PC-9 (cell line): ENCODE results near the gene SSTR3. TPM values are rescaled to one million over a fixed set of nuclear protein-coding genes. Genes with fewer than 3 reads are reported as not detected.

Source experiments
- BruUV-seq: library from RNA; stranded (reverse); fragments of 400-500 nt; replicated peaks from 2 replicates; lab custom pipeline; 2021; lab: Mats Ljungman, UMichigan
- CTCF ChIA-PET: fragments of 300-600 bp; sonication (Branson Sonifier 250); formaldehyde crosslinking; loops from one replicate; lab custom pipeline; 2022; ENCODE audit warnings: antibody characterized with exemption; lab: Charles Lee
- POLR2A ChIA-PET: fragments of 300-600 bp; sonication (Branson Sonifier 250); formaldehyde crosslinking; loops from one replicate; lab custom pipeline; 2022; ENCODE audit warnings: antibody characterized with exemption; ENCODE audit not compliant: unreplicated experiment; lab: Charles Lee
- DNase-seq, 2 experiments: peaks; one replicate each; pipeline versions ENCODE4 v3.0.0 to v3.0.0-alpha.2; 2015 to 2022; ENCODE audit warnings: mixed read lengths in 1 of 2
- H2AFZ ChIP-seq: fragments of 200-600 bp; sonication (generic); 2 replicates; pipeline ENCODE4 v1.8.1; 2017; ENCODE audit warnings: antibody characterized with exemption
- H3F3A ChIP-seq: fragments of 200-600 bp; sonication (generic); 2 replicates; pipeline ENCODE4 v1.8.1; 2017; ENCODE audit warnings: antibody characterized with exemption, mild to moderate bottlenecking, low read depth; ENCODE audit not compliant: insufficient read depth
- H3K27ac ChIP-seq: fragments of 200-600 bp; sonication (generic); 2 replicates; pipeline ENCODE4 v1.6.1; 2016; ENCODE audit warnings: mixed run types
- H3K27me3 ChIP-seq: fragments of 200-600 bp; sonication (generic); 2 replicates; pipeline ENCODE4 v1.6.1; 2016; ENCODE audit warnings: low read depth, mixed run types; ENCODE audit not compliant: insufficient read depth
- H3K36me3 ChIP-seq: fragments of 200-600 bp; sonication (generic); 2 replicates; pipeline ENCODE4 v1.6.1; 2016; ENCODE audit warnings: low read depth, mixed run types
- H3K4me1 ChIP-seq: fragments of 200-600 bp; sonication (generic); replicated peaks from 2 replicates; pipeline ENCODE4 v1.6.1; 2016; ENCODE audit warnings: mixed run types; ENCODE audit not compliant: insufficient read depth
- H3K4me2 ChIP-seq: fragments of 200-600 bp; sonication (generic); 2 replicates; pipeline ENCODE4 v1.6.1; 2017; ENCODE audit warnings: mixed run types
- H3K4me3 ChIP-seq: fragments of 200-600 bp; sonication (generic); 2 replicates; pipeline ENCODE4 v1.6.1; 2016; ENCODE audit warnings: mixed run types
- H3K79me2 ChIP-seq: fragments of 200-600 bp; sonication (generic); 2 replicates; pipeline ENCODE4 v1.6.1; 2017; ENCODE audit warnings: low read depth, mixed run types
- H3K9me2 ChIP-seq: fragments of 200-600 bp; sonication (generic); 2 replicates; pipeline ENCODE4 v1.8.1; 2017; ENCODE audit warnings: mild to moderate bottlenecking; ENCODE audit not compliant: insufficient read depth
- H3K9me3 ChIP-seq: fragments of 200-600 bp; sonication (generic); 2 replicates; pipeline ENCODE4 v1.8.1; 2016; ENCODE audit warnings: low read depth; ENCODE audit not compliant: insufficient read depth
- H4K20me1 ChIP-seq: fragments of 200-600 bp; sonication (generic); 2 replicates; pipeline ENCODE4 v1.8.1; 2017; ENCODE audit not compliant: insufficient read depth
- CTCF ChIP-seq: fragments of 200-600 bp; sonication (generic); conservative IDR thresholded peaks from 2 replicates; pipeline ENCODE4 v1.6.1; 2017; ENCODE audit warnings: mixed run types, antibody characterized with exemption, mild to moderate bottlenecking, moderate library complexity
- EZH2 ChIP-seq: fragments of 200-600 bp; sonication (generic); IDR thresholded peaks from 2 replicates; pipeline ENCODE4 v1.8.0; 2017; ENCODE audit warnings: antibody characterized with exemption, low read depth
- intact Hi-C: fragments of 100-400 bp; cut with micrococcal nuclease; formaldehyde crosslinking; loops from one replicate; pipeline ENCODE4 v1.10.0; 2022; ENCODE audit not compliant: unreplicated experiment
- total RNA-seq: library from RNA; stranded (reverse); gene quantifications from 2 replicates; pipeline ENCODE4 v1.2.3, GENCODE V29; 2021

The SSTR3 gene
- total RNA-seq, 1 experiment from 2014 or later: not detected

- ChIA-PET CTCF (interaction anchor here (1.2 kb wide), 1 partner anchor 32 kb away, joined by 3 read pairs; no protein-coding TSS in a partner anchor), POLR2A (interaction anchor here (0.6 kb wide), 1 partner anchor 29 kb away, joined by 5 read pairs; no protein-coding TSS in a partner anchor)
- H3K36me3 ChIP-seq: no peaks in the 10 kb centered on the region
- H3K9me2 ChIP-seq: no peaks in the 10 kb centered on the region
- H3K4me2 ChIP-seq: peak overlapping the region; percentile 64
- TF ChIP-seq EZH2 (no peak), CTCF (no peak)
- H3F3A ChIP-seq: peaks cover 46% of the 10 kb centered on the region
- H3K4me1 ChIP-seq: peaks cover 33% of the 10 kb centered on the region
- H4K20me1 ChIP-seq: no peaks in the 10 kb centered on the region
- H3K4me3 ChIP-seq: no peak overlapping the region
- H3K79me2 ChIP-seq: no peaks in the 10 kb centered on the region
- peak; percentile 58 to 72 for DNase-seq
- intact Hi-C loops: no loop called here
- peak overlapping the region; percentile 83 for H3K27ac ChIP-seq
- H2AFZ ChIP-seq: no peak overlapping the region
- no peaks in the 10 kb centered on the region for H3K27me3 ChIP-seq
- BruUV-seq: no TSS peak
- no peaks in the 10 kb centered on the region for H3K9me3 ChIP-seq
These were observed 16.1 kb upstream of the SSTR3 start for GRCh38 chr22:37228106-37229011.

DNA sequence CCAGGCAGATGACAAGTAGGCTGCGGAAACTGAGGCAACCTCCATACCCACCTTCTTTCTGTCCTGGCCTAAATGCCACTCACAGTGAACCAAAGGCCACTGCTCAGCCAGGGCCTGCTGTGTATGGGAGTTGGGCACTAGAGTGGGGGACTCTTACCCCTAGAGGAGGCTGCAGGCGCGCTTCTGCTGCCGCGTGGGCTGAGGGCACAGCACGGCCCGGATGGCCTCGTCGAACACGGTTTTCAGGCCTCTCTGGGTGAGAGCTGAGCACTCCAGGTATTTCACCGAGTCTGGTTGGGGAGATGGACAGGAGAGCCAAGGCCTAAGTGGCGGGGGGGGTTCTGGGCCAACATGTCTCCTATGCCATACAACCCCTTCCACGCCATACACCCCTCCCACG, 14.2 kb upstream of the SSTR3 start:
- peaks cover 46% of the 10 kb centered on the region for H3F3A ChIP-seq
- no peaks in the 10 kb centered on the region for H3K27me3 ChIP-seq
- H4K20me1 ChIP-seq: no peaks in the 10 kb centered on the region
- no peak for TF ChIP-seq CTCF
- TF ChIP-seq EZH2: no peak
- H3K4me2 ChIP-seq: no peak overlapping the region
- H3K9me3 ChIP-seq: no peaks in the 10 kb centered on the region; the same call in 1 of the 2 replicates
- H2AFZ ChIP-seq: no peak overlapping the region
- peaks cover 33% of the 10 kb centered on the region for H3K4me1 ChIP-seq
- H3K79me2 ChIP-seq: no peaks in the 10 kb centered on the region
- no peak overlapping the region for H3K27ac ChIP-seq
- no peaks in the 10 kb centered on the region for H3K9me2 ChIP-seq
- no peaks in the 10 kb centered on the region for H3K36me3 ChIP-seq
- BruUV-seq: no TSS peak
- POLR2A ChIA-PET: interaction anchor here (0.5 kb wide), 1 partner anchor 18 kb away, joined by 4 read pairs; no protein-coding TSS in a partner anchor
- CTCF ChIA-PET: no interaction called here
- no peak for DNase-seq
- intact Hi-C loops: no loop called here
- no peak overlapping the region for H3K4me3 ChIP-seq

- Histone ChIP-seq H3K9me2 (no peaks in the 10 kb centered on the region), H3K4me1 (peaks cover 33% of the 10 kb centered on the region), H3K79me2 (no peaks in the 10 kb centered on the region), H3K9me3 (no peaks in the 10 kb centered on the region; the same call in 1 of the 2 replicates), H3K4me3 (no peak overlapping the region), H3K36me3 (no peaks in the 10 kb centered on the region), H3K27ac (no peak overlapping the region), H4K20me1 (no peaks in the 10 kb centered on the region), H3F3A (peaks cover 43% of the 10 kb centered on the region), H3K4me2 (no peak overlapping the region), H3K27me3 (no peaks in the 10 kb centered on the region), H2AFZ (no peak overlapping the region)
- intact Hi-C loops: no loop called here
- no peak for DNase-seq
- BruUV-seq: no TSS peak
- TF ChIP-seq EZH2 (no peak), CTCF (no peak)
- ChIA-PET POLR2A (interaction anchor here (0.5 to 0.6 kb wide), 2 partner anchors 18 to 812 kb away, joined by 3 to 4 read pairs; no protein-coding TSS in a partner anchor), CTCF (interaction anchor here (1.5 kb wide), 1 partner anchor 282 kb away, joined by 3 read pairs; no protein-coding TSS in a partner anchor)
These were observed 13.8 kb upstream of the SSTR3 start for GRCh38 chr22:37226087-37226486.
